HepG2 (cell line): ENCODE data around the gene ESYT1. TPM values are rescaled to one million over a fixed set of nuclear protein-coding genes. Genes with fewer than 3 reads are reported as not detected.

Source experiments
- BORCS8-MEF2B ChIP-seq: sonication (generic); formaldehyde crosslinking; IDR thresholded peaks from 2 replicates; pipeline ENCODE4 v1.8.0; 2022; ENCODE audit warnings: mild to moderate bottlenecking, missing genetic modification reagents
- CBX1 ChIP-seq: IDR thresholded peaks from one replicate; pipeline ENCODE4 v1.6.1; 2016; ENCODE audit warnings: antibody characterized with exemption, low read depth
- CEBPG ChIP-seq: IDR thresholded peaks from 2 replicates; pipeline ENCODE4 v1.6.1; 2016
- GPN1 ChIP-seq: sonication (generic); formaldehyde crosslinking; IDR thresholded peaks from 2 replicates; pipeline ENCODE4 v1.5.1; 2020; ENCODE audit warnings: missing genetic modification reagents, borderline replicate concordance
- HHEX ChIP-seq: IDR thresholded peaks from 2 replicates; pipeline ENCODE4 v1.6.1; 2016; ENCODE audit warnings: control low read depth
- HNRNPLL ChIP-seq: fragments of 200-400 bp; formaldehyde crosslinking; IDR thresholded peaks from 2 replicates; pipeline ENCODE4 v1.6.1; 2017; ENCODE audit warnings: mild to moderate bottlenecking, low read depth, low read length; ENCODE audit not compliant: poor library complexity, severe bottlenecking
- MTF1 ChIP-seq: sonication (generic); formaldehyde crosslinking; IDR thresholded peaks from 2 replicates; pipeline ENCODE4 v1.5.0; 2020; ENCODE audit warnings: missing genetic modification reagents
- PHF5A ChIP-seq: IDR thresholded peaks from one replicate; pipeline ENCODE4 v1.6.1; 2018; ENCODE audit warnings: low read depth, missing genetic modification reagents; ENCODE audit not compliant: unreplicated experiment
- RFX3 ChIP-seq: IDR thresholded peaks from 2 replicates; pipeline ENCODE4 v1.6.1; 2016; ENCODE audit warnings: missing biosample characterization, missing genetic modification reagents
- RFXAP ChIP-seq: sonication (generic); formaldehyde crosslinking; IDR thresholded peaks from 2 replicates; pipeline ENCODE4 v1.4.0; 2020; ENCODE audit warnings: missing genetic modification reagents, borderline replicate concordance
- RNF2 ChIP-seq: fragments of 450-650 bp; conservative IDR thresholded peaks from 2 replicates; pipeline ENCODE4 v1.6.1; 2016; ENCODE audit warnings: low read depth
- SAFB2 ChIP-seq: sonication (generic); formaldehyde crosslinking; IDR thresholded peaks from 2 replicates; pipeline ENCODE4 v1.5.1; 2020; ENCODE audit warnings: missing genetic modification reagents, low read depth, mild to moderate bottlenecking, borderline replicate concordance
- SRSF4 ChIP-seq: fragments of 200-400 bp; formaldehyde crosslinking; IDR thresholded peaks from one replicate; pipeline ENCODE4 v1.6.1; 2018; ENCODE audit warnings: mild to moderate bottlenecking, low read depth, low read length, moderate library complexity; ENCODE audit not compliant: poor library complexity, severe bottlenecking
- SUZ12 ChIP-seq: fragments of 150-350 bp; IDR thresholded peaks from 2 replicates; pipeline ENCODE4 v1.6.1; 2014; ENCODE audit warnings: low read depth, low read length
- TCF7 ChIP-seq: sonication (generic); IDR thresholded peaks from 2 replicates; pipeline ENCODE4 v1.6.1; 2016; ENCODE audit warnings: antibody characterized with exemption, low read depth
- TMF1 ChIP-seq: sonication (generic); formaldehyde crosslinking; IDR thresholded peaks from 2 replicates; pipeline ENCODE4 v1.8.1; 2022; ENCODE audit warnings: low read depth, missing genetic modification reagents
- ZBTB38 ChIP-seq: sonication (generic); formaldehyde crosslinking; IDR thresholded peaks from 2 replicates; pipeline ENCODE4 v1.5.1; 2020; ENCODE audit warnings: mild to moderate bottlenecking, missing genetic modification reagents
- ZFP62 ChIP-seq: sonication (generic); formaldehyde crosslinking; IDR thresholded peaks from 2 replicates; pipeline ENCODE4 v1.4.0; 2020; ENCODE audit warnings: missing genetic modification reagents
- ZMYM3 ChIP-seq: sonication (generic); formaldehyde crosslinking; IDR thresholded peaks from 2 replicates; pipeline ENCODE4 v1.5.1; 2020; ENCODE audit warnings: mild to moderate bottlenecking, missing genetic modification reagents
- ZMYM4 ChIP-seq: sonication (generic); formaldehyde crosslinking; IDR thresholded peaks from 2 replicates; pipeline ENCODE4 v1.8.1; 2023; ENCODE audit warnings: mild to moderate bottlenecking, missing genetic modification reagents
- ZNF101 ChIP-seq: sonication (generic); formaldehyde crosslinking; IDR thresholded peaks from 2 replicates; pipeline ENCODE4 v1.4.0; 2020; ENCODE audit warnings: mild to moderate bottlenecking, low read depth, missing genetic modification reagents, borderline replicate concordance
- ZNF20 ChIP-seq: sonication (generic); formaldehyde crosslinking; IDR thresholded peaks from 2 replicates; pipeline ENCODE4 v1.4.0; 2020; ENCODE audit warnings: mild to moderate bottlenecking, moderate library complexity, missing genetic modification reagents
- ZNF33B ChIP-seq: sonication (generic); formaldehyde crosslinking; IDR thresholded peaks from 2 replicates; pipeline ENCODE4 v1.5.1; 2020; ENCODE audit warnings: mild to moderate bottlenecking, missing genetic modification reagents
- ZNF383 ChIP-seq: sonication (generic); formaldehyde crosslinking; IDR thresholded peaks from 2 replicates; pipeline ENCODE4 v1.4.0; 2020; ENCODE audit warnings: missing genetic modification reagents, mild to moderate bottlenecking, borderline replicate concordance
- ZNF615 ChIP-seq: sonication (generic); formaldehyde crosslinking; IDR thresholded peaks from 2 replicates; pipeline ENCODE4 v1.5.0; 2020; ENCODE audit warnings: mild to moderate bottlenecking, missing genetic modification reagents, borderline replicate concordance
- polyA plus RNA-seq, 8 experiments: library from polyadenylated mRNA; depleted of rRNA in 3 of 8; stranded (reverse) in 7 of 8; unstranded in 1 of 8; fragments of >200 nt; fragmentation: Illumina TruSeq in 4 of 8; extraction: Trizol in 4 of 8; gene quantifications; 2 replicates each; pipeline versions ENCODE4 v1.2.1 to v1.2.3, GENCODE V29; 2011 to 2016; ENCODE audit warnings: low read depth in 4 of 8, missing spikeins in 1 of 8, mixed read lengths in 1 of 8; ENCODE audit not compliant: insufficient read depth in 1 of 8
- total RNA-seq, 5 experiments: library from RNA; depleted of rRNA; stranded (reverse); fragments of >200 nt; fragmentation: Illumina TruSeq; extraction: Trizol; gene quantifications; 2 replicates each; pipeline ENCODE4 v1.2.3, GENCODE V29; 2016; ENCODE audit warnings: low read depth in 1 of 5
- TF ChIP-seq, protein P1 (sequence below): sonication (generic); formaldehyde crosslinking; IDR thresholded peaks from 2 replicates; pipeline ENCODE4 v1.8.0; 2023; ENCODE audit warnings: mild to moderate bottlenecking, missing genetic modification reagents
- TF ChIP-seq, protein P2 (sequence below): sonication (generic); formaldehyde crosslinking; IDR thresholded peaks from 2 replicates; pipeline ENCODE4 v1.4.0; 2020; ENCODE audit warnings: low read depth, mild to moderate bottlenecking, missing genetic modification reagents
- TF ChIP-seq, protein P3 (sequence below): fragments of 450-650 bp; IDR thresholded peaks from 2 replicates; pipeline ENCODE4 v1.6.1; 2016

ESYT1 gene
- total and polyA plus RNA-seq, 2 of the 13 experiments (the other 11 are each of a cell fraction or from before 2014, with no cell fraction given): 66.9 to 71.0 TPM

DNA sequence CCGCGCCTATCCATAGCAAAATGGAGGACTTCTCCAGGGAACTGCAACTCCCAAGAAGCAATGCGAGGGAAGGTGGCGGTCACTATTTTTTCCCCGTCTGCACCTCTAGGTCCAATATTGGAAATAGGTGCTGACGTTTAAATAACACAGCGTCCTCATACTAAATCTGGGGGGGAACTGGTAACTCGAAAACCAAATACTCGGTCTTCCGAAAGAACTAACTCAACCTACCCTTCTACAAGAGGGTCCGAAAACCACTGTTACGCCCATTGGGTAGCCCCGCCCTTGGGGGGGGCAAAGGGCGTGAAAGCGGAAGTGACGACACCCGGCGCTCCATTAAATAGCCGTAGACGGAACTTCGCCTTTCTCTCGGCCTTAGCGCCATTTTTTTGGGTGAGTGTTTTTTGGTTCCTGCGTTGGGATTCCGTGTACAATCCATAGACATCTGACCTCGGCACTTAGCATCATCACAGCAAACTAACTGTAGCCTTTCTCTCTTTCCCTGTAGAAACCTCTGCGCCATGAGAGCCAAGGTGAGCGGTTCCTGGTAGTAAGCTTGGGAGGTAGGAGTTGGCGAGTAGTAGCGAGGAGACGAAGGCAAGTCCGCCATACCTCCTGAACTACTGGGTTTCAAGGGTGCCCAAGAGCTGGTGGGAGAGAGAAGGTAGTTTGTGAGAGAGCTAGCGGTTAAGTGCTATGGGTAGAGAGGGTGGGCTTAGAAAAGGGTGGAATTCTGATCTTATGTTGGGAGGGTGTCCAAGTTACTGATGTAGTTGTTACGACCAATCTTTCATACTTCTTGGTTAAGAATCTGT, 11.6 kb upstream of the ESYT1 start, which contains the start of gene RPL41 (continued):
- no peak for TF ChIP-seq HNRNPLL
- no peak; the same call in none of the 2 replicates for TF ChIP-seq BORCS8-MEF2B (CRISPR knock-in tag)
- TF ChIP-seq ZNF101 (CRISPR knock-in tag): 0 out of 2 replicates have a peak, but pooled peaks have one; percentile 63
- no peak for TF ChIP-seq ZNF615
- TF ChIP-seq SAFB2 (CRISPR knock-in tag): no peak
- TF ChIP-seq TCF7: no peak
- no peak for TF ChIP-seq ZNF33B (CRISPR knock-in tag)
- no peak for TF ChIP-seq RFX3 (CRISPR knock-in tag)
- TF ChIP-seq GPN1 (CRISPR knock-in tag): no peak
- TF ChIP-seq ZBTB38 (CRISPR knock-in tag): peak; percentile 64; the same call in 1 of the 2 replicates
- TF ChIP-seq, protein P1, sequence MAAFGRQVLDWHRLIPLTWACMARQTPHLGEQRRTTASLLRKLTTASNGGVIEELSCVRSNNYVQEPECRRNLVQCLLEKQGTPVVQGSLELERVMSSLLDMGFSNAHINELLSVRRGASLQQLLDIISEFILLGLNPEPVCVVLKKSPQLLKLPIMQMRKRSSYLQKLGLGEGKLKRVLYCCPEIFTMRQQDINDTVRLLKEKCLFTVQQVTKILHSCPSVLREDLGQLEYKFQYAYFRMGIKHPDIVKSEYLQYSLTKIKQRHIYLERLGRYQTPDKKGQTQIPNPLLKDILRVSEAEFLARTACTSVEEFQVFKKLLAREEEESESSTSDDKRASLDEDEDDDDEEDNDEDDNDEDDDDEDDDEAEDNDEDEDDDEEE (CRISPR knock-in tag): no peak
- TF ChIP-seq RFXAP (CRISPR knock-in tag): peak; percentile 74; the same call in 1 of the 2 replicates
- 0 out of 2 replicates have a peak, but pooled peaks have one; percentile 14 for TF ChIP-seq ZMYM3
- TF ChIP-seq TMF1: peak; percentile 80; the same call in 1 of the 2 replicates
- no peak for TF ChIP-seq MTF1
- TF ChIP-seq PHF5A (CRISPR knock-in tag): peak; percentile 84
- TF ChIP-seq, protein P2, sequence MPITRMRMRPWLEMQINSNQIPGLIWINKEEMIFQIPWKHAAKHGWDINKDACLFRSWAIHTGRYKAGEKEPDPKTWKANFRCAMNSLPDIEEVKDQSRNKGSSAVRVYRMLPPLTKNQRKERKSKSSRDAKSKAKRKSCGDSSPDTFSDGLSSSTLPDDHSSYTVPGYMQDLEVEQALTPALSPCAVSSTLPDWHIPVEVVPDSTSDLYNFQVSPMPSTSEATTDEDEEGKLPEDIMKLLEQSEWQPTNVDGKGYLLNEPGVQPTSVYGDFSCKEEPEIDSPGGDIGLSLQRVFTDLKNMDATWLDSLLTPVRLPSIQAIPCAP (CRISPR knock-in tag): 0 out of 2 replicates have a peak, but pooled peaks have one; percentile 35
- TF ChIP-seq, protein P3, sequence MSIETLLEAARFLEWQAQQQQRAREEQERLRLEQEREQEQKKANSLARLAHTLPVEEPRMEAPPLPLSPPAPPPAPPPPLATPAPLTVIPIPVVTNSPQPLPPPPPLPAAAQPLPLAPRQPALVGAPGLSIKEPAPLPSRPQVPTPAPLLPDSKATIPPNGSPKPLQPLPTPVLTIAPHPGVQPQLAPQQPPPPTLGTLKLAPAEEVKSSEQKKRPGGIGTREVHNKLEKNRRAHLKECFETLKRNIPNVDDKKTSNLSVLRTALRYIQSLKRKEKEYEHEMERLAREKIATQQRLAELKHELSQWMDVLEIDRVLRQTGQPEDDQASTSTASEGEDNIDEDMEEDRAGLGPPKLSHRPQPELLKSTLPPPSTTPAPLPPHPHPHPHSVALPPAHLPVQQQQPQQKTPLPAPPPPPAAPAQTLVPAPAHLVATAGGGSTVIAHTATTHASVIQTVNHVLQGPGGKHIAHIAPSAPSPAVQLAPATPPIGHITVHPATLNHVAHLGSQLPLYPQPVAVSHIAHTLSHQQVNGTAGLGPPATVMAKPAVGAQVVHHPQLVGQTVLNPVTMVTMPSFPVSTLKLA: 0 out of 2 replicates have a peak, but pooled peaks have one; percentile 10
- TF ChIP-seq CEBPG (CRISPR knock-in tag): peak; percentile 49; the same call in 1 of the 2 replicates
- TF ChIP-seq ZFP62 (CRISPR knock-in tag): no peak
- TF ChIP-seq CBX1: no peak
- no peak for TF ChIP-seq ZNF20 (CRISPR knock-in tag)
- peak; percentile 46; the same call in 1 of the 2 replicates for TF ChIP-seq SUZ12
- TF ChIP-seq RNF2: no peak
- no peak for TF ChIP-seq HHEX
- TF ChIP-seq ZNF383: peak; percentile 49; the same call in 1 of the 2 replicates
- peak; percentile 78 for TF ChIP-seq ZMYM4
- no peak for TF ChIP-seq SRSF4
